ENCODE data around the gene OCA2. TPM values are rescaled to one million over a fixed set of nuclear protein-coding genes. Genes with fewer than 3 reads are reported as not detected.
"Not testable (repeated sequence)": the region's sequence is repeated elsewhere in the genome, so short reads cannot be mapped to it uniquely, and the experiment has no call there.

Gene OCA2
- total RNA-seq, 1 experiment from 2014 or later, result 0.23 TPM

- DNase-seq (ENCODE audit: low read depth), result not testable (repeated sequence)
Observed at GRCh38 chr15:28121577-28121976, 22.5 kb upstream of the OCA2 start.

DNA sequence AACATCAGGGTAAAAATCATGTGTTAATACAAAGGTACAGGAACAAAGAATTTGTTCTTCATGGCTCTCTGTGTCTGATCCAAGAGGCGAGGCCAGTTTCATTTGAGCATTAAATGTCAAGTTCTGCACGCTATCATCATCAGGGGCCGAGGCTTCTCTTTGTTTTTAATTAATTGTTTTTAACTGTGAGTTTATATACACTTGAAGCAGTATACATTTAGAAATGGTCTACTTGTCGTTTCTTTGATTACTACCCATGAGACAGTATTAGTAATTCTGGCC is 21.2 kb upstream of the OCA2 start:
- no peak for DNase-seq (ENCODE audit: low read depth)

- DNase-seq (ENCODE audit: low read depth), result no peak
Observed at GRCh38 chr15:28118531-28118930, 19.4 kb upstream of the OCA2 start.

GRCh38 chr15:28118083-28118482 is 19.0 kb upstream of the OCA2 start:
- DNase-seq (ENCODE audit: low read depth), result no peak

DNA sequence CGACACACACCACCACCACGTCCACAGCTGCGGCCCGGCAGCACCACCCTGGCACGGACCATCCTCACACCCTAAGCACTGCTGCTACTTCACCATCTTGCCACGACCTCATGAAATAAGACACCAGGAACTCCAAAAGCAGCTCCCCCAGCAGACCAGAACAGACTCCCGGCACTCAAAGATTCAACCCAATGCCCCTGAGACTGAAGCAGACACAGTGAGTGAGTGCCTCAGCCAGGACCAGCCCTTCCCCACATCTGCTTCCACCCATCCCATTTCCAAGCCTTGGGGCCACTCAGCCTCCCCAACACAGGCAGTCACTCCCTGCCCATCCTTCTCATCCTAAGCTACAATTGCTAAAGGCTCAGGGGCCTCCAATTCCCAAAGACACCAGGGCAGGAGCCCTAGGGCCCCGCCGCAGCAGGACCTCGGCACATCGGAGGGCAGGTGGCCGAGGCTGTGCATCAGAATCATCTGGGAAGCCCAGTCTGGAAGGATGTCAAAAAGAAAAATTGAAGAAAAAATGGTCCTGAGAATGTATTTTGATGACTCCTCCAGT is 18.4 kb upstream of the OCA2 start:
- no peak for DNase-seq (ENCODE audit: low read depth)

- no peak for DNase-seq (ENCODE audit: low read depth)
Observed at GRCh38 chr15:28116521-28117431, 17.7 kb upstream of the OCA2 start.

DNA sequence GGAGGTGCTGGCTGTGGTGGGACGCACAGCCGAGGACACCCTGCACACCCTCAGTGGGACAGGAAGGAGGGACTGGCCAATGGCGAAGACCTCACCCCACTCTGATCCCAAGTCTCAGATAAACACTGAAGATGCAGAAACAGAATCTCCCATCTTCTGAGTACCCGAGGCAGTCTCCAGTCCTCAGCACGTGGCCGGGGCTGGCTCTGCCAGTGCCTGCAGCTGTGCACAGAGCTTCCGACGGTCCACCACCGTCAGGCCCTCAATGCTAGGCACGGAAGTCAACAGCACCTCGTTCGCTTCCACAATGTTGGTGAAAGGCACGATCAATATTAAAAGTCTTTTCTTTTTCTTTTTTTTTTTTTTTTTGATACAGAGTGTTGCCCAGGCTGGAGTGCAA is 16.8 kb upstream of the OCA2 start:
- no peak for DNase-seq (ENCODE audit: low read depth)

DNA sequence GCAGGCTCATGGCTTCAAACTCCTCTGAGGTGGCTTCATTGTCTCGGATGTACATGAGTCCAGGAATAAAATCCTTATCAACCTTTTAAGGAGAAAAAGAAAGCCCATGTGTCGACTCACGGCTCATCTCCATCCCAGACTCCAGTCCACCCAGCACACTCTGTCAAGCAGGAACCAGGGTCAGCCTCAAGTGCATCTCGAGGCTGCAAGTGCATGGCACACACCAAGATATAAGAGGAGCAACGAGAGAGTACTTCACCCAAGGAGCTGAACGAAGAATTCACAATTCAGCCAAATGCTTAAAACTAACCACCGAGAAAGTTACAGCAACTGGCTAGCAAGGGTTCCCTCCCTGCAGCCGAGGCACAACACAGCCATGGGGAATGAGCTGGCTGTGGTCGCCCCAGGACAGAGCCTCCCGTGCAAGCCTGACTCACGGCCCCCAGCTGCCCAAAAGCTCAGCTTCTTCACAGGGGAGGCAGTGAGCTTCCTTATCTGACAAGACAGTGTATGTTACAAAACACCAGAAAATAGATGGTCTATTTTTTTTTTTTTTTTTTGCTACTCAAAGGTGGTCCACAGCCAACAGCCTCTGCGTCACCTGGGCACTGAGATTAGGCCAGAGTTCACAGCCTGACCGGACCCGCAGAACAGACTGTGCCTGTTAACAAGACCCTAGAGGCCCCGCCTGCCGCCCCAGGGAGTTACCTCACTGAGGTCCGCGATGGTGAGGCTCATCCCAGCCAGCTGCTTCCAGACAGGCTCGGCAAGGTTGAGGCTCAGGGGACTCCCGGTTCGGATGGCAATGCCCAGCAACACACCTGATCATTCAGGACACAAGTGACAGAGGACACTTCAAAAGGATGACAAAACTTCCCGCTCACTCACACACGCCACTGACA is 15.9 kb upstream of the OCA2 start:
- peak; percentile 82 for DNase-seq (ENCODE audit: low read depth)

GRCh38 chr15:28114114-28114455 is 15.0 kb upstream of the OCA2 start:
- DNase-seq (ENCODE audit: low read depth), result no peak

DNA sequence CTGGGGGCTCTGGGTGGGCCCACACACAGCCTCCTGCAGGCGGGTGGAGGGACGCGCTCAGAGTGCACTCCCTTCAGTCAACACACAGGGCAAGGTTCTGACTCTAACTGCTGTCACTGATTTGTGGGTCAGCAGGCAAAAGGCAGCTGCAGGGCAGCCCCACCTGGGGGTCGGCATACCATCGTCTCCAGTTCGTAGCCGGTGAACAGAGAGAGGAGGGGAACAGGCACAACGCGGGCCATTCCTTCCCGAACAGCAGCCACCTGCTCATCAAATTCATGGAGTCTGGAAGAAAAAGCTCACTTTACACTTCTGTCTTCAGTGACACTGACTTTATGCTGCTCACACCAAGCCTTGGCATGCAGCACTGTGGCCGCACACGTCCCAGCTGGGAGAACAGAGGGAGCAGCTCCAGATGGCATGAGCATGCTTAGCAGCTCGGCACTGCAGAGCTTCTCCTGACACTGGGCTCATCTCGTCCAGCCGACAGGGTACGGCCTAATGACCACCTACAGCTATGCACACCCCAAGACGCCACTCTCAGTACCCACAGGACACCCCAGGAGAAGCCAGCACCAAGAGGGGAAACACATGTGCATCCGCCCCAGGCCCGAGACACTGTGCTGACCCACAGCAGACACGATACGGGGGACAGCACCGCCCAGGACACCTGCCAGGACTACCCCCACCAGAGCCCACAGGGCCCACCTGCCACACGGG is 14.4 kb upstream of the OCA2 start:
- no peak for DNase-seq (ENCODE audit: low read depth)

GRCh38 chr15:28112962-28113361 is 13.8 kb upstream of the OCA2 start:
- no peak for DNase-seq (ENCODE audit: low read depth)

- DNase-seq (ENCODE audit: low read depth), result no peak
Observed at GRCh38 chr15:28112101-28112760, 13.1 kb upstream of the OCA2 start.

DNA sequence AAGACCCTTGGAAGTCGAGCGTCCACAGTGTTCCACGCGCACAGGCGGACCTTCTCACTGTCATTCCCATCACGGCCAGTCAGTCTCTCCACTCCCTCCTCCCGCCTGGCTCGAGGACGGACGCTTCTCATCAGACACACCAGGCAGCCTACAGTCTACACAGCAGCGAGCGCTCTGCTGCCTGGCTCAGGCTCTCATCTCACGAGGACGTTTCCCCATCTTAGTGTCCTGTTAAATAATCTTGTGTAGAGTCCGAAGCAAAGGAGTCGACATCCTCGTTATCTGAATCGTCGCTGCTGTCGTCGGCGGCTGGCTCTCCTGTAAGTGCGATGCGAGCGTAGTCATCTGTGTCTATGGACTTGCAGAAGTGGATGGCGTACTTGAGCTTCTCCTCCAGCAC is 12.4 kb upstream of the OCA2 start:
- DNase-seq (ENCODE audit: low read depth), result no peak

- DNase-seq (ENCODE audit: low read depth), result no peak
Observed at GRCh38 chr15:28110481-28110881, 11.4 kb upstream of the OCA2 start.

- no peak for DNase-seq (ENCODE audit: low read depth)
Observed at GRCh38 chr15:28109626-28110455, 10.7 kb upstream of the OCA2 start.

DNA sequence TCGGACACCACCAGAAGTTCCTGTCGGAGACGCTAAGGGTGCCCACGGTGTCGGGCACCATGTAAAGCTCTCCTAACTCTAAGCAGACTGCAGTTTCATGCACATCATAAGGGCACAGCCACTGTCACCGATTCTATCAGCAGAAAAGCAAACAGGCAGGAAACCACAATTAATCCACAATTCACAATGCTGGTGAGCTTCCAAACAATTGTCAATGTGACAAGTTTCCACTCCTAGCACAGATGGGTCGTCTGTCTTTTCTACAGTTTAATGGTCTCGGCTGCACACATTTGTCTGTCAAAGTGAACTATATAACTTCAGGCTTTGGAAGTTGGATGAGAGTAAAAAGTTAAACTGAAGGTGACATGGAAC is 8.8 kb upstream of the OCA2 start:
- DNase-seq (ENCODE audit: low read depth), result no peak

- DNase-seq (ENCODE audit: low read depth), result no peak
Observed at GRCh38 chr15:28107111-28107903, 8.2 kb upstream of the OCA2 start.

GRCh38 chr15:28106294-28107110 is 7.4 kb upstream of the OCA2 start:
- DNase-seq (ENCODE audit: low read depth), result no peak

DNA sequence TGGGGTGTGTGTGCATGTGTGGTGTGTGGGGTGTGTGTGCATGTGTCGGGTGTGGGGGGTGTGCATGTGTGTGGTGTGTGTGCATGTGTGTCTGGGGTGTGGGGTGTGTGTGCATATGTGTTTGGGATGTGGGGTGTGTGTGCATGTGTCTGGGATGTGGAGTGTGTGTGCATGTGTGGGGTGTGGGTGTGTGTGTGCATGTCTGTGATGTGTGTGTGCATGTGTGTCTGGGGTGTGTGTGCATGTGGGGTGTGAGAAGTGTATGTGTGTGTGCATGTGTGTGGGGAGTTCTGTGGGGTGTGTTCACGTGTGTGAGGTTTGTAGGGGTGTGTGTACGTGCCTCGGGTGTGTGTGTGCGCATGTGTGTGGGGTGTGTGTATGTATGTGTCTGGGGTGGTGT is 6.7 kb upstream of the OCA2 start:
- DNase-seq (ENCODE audit: low read depth), result no peak
